Hepatocyte (in vitro differentiated cells): ENCODE data around the gene PDILT.
"Not testable (repeated sequence)": the region's sequence is repeated elsewhere in the genome, so short reads cannot be mapped to it uniquely, and the experiment has no call there.

Experiments
- CTCF ChIP-seq: fragments of 200-600 bp; sonication (generic); IDR thresholded peaks from 2 replicates; pipeline ENCODE4 v1.5.1; 2016; ENCODE audit warnings: antibody characterized with exemption, mild to moderate bottlenecking; ENCODE audit not compliant: poor library complexity
- EZH2 ChIP-seq: fragments of 200-600 bp; sonication (generic); IDR thresholded peaks from 2 replicates; pipeline ENCODE4 v1.6.1; 2016; ENCODE audit warnings: antibody characterized with exemption, mild to moderate bottlenecking, borderline replicate concordance
- EZH2phosphoT487 ChIP-seq: fragments of 200-600 bp; sonication (generic); IDR thresholded peaks from one replicate; pipeline ENCODE4 v1.6.1; 2018; ENCODE audit warnings: antibody characterized with exemption, mild to moderate bottlenecking, low read depth, moderate library complexity; ENCODE audit not compliant: unreplicated experiment, severe bottlenecking

- not testable (repeated sequence) for TF ChIP-seq CTCF, EZH2, EZH2phosphoT487
Observed at GRCh38 chr16:20438950-20439349, 34.4 kb upstream of the PDILT start.
